HG02870 (cell line): Measurements from ENCODE around the gene SLC35F3.
"Not testable (repeated sequence)": the region's sequence is repeated elsewhere in the genome, so short reads cannot be mapped to it uniquely, and the experiment has no call there.

Experiments
- ATAC-seq: cut with Tn5 transposase; IDR thresholded peaks from one replicate; pipeline ENCODE4 v1.9.1; 2021; ENCODE audit warnings: mild to moderate bottlenecking, moderate library complexity; ENCODE audit not compliant: unreplicated experiment

The SLC35F3 gene

DNA sequence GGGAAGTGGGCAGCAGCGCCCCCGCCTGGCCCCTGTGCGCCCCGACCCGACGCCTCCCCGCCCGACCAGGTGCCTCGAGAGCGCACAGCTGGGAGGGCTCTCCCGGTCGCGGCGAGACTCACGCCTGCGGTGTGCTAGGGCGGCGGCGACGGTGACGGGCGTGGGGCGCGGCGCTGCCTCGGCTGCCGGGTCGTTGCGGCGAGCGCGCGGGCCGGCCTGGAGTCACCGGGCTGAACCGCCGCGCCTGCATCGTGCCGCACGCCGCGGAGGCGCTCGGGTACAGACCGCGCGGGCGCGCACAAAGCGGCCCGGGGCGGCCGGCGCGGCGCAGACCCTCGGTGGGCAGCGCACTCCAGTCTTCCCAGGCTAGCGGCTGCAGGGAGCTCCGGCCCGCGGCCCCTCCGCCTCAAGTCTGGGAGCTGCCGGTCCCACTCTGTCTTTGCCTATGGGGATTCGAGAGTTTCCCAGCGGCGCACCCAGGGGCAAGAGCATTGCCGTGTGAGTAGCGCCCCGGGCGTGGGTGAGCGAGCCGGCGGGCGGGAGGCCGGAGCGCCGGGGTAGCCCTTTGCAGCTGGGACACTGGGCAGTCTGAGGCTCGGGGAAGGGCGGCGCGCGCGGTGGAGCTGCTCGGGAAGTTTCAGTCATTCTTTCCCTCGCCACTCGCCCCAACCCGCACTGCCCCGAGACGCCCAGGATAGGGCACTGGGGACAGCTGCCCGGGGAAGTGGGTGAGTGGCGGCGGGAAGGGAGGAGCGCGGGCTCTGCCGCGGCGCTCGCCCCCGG, at the start of gene SLC35F3:
Gene SLC35F3 (plus strand): TSS at position 44 of the 783 bp plus-strand sequence.
- ATAC-seq = no peak

DNA sequence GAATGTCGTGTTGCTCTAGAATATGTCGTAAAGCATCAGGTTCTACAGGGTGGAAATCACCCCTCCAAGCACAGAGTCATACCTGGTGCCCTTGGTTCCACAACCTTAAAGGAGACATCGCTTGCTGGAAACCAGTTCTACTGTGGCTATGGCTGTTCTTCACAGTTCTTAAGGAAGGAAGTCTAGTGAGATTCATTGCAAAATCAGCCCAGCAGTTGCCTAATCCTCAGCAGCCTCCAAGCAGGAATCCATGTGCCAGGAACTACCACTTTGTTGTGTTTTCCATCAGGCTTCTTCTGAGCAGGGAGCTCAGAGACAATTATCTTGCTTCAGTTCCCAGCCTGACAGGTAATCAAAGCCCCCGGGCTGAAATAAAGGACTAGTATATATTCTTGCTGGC, 45.0 kb upstream of the SLC35F3 start:
- no peak for ATAC-seq

DNA sequence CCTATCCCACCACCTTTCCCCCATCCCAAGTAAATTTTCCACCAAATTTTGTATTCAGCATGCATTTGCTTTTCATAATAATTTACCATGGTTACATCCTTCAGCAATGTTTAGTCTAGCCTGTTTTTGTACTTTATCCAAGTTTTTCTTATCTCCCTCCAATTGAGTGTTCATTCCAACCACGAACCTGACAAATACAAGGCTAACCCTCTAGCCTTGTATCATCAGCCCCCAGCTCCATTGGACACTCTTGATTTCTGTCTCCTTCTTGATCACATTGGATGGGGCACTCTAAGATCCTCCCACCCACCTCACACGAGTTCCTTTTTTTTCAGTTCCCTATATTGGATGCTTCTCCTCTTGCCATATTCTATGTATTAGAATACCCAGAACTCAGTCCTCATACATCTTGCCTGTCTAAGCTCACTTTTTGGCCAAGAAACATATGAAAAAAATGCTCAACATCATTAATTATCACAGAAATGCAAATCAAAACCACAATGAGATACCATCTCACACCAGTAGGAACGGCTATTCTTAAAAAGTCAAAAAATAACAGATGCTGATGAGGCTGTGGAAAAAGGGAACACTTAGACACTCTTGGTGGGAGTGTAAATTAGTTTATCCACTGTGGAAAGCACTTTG, 40.5 kb upstream of the SLC35F3 start:
- no peak for ATAC-seq

DNA sequence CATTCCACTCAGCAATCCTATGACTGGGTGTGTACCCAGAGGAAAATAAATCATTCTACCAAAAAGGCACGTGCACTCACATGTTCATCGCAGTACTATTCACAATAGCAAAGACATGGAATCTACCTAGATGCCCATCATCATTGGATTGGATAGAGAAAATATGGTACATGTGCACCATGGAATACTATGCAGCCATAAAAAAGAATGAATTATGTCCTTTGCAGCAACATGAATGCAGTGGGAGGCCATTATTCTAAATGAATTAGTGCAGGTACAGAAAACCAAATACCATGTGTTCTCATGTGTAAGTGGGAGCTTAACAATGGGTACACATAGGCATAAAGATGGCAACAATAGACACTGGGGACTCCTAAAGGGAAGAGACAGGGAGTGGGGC, 39.9 kb upstream of the SLC35F3 start:
- no peak for ATAC-seq

DNA sequence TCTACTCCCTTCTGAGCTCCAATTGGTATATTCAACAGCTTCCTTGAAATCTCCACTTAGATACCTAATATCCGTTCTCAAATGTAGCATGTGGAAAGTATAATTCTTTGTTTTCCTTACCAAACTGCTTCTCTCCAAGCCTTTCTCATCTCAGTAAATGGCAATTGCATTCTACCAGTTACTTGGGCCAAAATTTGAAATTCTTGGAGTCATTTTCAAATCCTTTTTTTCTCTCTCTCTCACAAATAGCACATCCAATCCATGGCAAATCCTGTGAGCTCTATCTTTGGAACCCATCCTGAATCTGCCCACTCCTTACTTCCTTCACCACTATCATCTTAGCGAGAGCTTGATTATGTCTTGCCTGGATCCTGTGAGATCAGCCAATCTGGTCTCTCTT, 39.3 kb upstream of the SLC35F3 start:
- ATAC-seq = no peak

DNA sequence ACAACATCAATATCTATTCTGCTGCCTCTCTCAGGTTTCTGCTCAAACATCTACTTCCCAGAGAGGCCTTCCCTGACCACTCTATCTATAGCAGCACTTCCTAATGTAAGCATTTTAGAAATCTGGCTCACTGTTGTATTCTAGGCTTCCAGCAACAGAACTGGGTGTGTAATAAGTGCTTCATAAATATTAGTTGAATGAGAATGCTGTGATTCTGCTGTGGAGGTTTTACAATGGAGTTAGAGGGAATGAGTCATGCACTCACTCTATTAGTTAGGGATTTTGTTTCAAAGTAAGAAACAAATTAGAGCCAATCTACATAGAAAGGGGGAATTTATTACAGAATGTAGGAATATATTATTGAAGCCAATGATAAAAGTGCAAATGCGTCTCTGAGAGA, 38.6 kb upstream of the SLC35F3 start:
- no peak for ATAC-seq

DNA sequence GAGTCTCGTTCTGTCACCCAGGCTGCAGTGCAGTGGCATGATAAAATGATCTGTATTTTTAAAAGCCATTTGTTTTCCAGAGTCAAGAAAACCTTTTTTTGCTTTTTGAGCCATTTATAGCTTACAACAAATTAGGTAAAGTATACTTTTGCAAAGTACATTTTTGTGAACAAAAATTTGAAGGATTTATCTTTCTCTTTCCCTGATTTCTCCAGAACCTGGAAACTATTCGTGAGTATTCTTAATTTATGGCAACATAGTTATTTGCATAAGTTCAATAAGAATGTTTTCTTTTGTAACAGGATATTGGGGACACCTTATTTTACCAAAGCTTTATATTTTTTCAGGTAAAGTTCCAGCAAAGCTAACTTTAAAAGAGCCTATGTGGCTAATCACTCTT, 37.4 kb upstream of the SLC35F3 start:
- no peak for ATAC-seq

DNA sequence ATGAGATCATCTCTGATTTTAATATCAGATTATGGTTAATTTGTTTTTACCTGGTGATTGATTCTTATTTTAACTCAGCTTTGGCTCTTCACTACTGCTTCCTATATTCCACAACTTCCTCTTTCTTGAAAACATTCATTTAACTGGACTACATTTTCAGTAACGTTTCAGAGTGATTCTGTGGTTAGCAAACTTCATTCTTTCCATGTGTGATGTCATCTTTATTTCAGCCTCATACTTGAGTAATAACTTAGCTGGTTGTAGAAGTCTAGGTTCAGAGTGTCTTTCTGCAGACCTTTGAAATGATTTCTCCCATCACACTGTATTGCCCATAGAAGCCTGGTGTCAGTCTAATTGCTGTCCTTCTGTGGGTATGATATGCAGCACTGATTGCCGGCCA, 36.0 kb upstream of the SLC35F3 start:
- ATAC-seq = no peak

DNA sequence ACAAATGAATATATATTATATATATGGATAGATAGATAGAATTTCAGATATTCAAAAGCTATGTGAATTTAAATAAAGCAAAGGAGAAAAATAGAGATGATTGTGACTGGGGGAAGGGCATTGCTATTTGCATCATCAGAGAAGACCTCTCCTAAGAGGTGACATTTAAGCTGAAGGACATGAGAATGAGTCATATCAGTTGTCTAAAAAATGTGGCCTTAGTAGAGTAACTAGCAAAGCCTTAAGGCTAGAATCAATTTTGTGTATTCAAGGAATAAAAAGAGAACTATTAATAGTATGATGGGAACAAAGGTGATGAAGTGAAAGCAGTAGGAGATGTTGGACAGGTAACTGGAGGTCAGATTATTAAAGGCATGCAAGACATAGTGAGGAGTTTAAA, 34.8 kb upstream of the SLC35F3 start:
- no peak for ATAC-seq

DNA sequence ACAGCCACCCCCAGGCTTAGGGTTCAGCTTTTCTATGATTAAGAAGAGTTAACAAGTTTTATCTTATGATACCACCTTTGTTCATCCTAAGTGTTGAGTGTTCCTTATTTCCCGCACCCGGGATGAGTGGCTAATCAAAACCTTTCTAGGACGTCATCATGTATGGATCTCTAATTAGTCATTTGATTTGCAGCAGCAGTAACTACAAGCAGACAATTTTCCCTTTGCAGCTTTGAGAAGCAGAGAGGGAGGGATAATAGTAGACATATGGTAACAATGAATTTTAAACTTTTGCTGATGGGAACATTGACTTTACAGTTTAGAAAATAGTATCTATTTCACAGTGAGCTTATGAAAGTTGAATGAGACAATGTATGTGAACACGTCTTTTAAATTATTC, 30.8 kb upstream of the SLC35F3 start:
- no peak for ATAC-seq

DNA sequence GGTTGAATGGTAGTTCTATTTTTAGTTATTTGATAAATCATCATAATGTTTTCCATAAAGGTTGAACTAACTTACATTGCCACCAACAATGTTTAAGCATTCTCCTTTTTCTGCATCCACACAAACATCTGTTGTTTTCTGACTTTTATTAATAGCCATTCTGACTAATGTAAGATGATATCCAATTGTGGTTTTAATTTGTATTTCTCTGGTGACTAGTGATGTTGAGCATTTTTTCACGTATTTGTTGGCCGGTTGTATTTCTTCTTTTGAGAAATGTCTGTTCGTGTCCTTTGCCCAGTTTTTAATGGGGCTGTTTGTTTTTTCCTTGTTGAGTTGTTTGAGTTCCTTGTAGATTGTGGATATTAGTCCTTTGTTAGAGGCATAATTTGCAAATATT, 24.6 kb upstream of the SLC35F3 start:
- ATAC-seq = no peak

DNA sequence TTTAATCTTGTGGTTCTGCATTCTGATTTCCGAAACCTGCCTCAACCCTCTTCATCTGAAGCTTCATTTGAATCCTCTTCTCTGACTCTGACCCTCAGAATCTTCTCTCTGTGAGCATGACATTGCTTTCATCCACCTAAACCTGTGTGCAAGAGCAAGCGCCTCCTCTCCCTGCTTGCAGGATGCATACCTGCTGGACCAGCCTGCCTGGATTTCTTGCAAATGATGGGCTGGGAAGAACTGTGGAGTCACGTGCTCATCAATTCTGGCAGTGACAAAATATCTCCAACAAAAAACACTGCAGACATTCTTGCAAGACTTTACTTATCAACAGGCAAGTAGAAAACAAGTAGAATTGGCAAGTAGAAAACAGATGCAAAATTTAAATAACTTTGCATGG, 20.8 kb upstream of the SLC35F3 start:
- no peak for ATAC-seq

DNA sequence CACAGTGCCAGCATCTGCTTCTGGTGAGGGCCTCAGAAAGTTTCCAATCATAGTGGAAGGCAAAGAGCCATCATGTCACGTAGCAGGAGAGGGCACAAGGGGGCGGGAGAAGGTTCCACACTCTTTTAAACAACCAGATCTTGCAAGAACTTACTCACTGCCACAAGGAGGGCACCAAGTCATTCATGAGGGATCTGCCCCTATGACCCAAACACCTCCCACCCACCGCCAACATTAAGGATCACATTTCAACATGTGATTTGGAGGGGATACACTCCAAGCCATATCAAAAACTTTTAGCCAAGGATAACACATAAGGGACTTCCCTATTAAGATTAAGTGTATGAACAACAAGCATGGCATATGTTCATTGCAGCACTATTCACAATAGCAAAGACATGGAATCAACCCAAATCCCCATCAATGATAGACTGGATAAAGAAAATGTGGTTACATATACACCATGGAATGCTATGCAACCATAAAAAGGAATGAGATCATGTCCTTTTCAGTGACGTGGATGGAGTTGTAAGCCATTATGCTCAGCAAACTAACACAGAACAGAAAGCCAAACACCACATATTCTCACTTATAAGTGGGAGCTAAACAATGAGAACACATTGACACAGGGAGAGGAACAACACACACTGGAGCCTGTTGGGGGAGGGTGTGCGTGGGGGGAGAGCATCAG, 19.9 kb upstream of the SLC35F3 start:
- no peak for ATAC-seq

DNA sequence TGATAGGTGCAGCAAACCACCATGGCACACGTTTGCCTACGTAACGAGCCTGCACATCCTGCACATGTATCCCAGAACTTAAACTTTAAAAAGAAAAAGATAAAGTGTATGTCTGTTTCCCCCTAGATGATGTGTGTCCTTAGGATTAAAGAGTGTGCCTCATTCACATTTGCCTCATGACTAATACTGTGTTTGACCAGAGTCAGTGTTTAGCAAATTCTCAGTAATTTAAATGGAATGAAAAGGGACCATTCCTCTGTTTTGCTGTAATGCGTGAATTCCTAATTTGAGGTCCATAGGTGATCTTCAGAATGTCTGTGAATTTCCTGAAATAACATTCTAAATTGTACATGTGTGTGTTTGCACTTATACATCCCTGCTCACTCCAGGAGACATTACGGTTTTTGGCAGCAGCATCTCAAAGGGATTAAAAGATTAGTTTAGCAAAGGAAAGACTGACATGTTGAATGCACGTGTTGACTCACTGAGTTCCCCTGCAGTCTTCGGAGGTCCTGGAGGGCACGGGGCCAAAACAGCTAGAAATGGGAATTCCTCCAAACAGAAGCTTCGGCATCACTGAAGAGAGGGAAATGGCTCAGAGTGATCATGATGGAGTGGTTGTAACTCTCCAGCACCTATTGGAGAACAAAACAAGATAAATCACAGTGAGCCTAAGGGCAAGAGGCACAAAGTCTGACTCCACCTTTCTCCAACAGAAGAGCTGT, 19.1 kb upstream of the SLC35F3 start:
- ATAC-seq = no peak

DNA sequence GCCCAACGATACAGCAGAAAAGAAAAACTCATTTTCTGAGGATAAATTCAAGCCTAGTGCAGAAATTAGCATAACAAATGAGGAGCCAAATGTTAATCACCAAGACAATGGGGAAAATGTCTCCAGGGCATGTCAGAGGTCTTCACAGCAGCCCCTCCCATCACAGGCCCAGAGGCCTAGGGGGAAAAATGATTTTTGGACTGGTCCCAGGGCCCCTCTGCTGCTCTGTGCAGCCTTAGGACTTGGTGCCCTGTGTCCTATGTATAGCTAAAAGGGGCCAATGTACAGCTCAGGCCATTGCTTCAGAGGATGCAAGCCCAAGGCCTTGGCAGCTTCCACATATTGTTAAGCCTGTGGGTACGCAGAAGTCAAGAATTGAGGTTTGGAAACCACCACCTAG, 13.3 kb upstream of the SLC35F3 start:
- not testable (repeated sequence) for ATAC-seq

DNA sequence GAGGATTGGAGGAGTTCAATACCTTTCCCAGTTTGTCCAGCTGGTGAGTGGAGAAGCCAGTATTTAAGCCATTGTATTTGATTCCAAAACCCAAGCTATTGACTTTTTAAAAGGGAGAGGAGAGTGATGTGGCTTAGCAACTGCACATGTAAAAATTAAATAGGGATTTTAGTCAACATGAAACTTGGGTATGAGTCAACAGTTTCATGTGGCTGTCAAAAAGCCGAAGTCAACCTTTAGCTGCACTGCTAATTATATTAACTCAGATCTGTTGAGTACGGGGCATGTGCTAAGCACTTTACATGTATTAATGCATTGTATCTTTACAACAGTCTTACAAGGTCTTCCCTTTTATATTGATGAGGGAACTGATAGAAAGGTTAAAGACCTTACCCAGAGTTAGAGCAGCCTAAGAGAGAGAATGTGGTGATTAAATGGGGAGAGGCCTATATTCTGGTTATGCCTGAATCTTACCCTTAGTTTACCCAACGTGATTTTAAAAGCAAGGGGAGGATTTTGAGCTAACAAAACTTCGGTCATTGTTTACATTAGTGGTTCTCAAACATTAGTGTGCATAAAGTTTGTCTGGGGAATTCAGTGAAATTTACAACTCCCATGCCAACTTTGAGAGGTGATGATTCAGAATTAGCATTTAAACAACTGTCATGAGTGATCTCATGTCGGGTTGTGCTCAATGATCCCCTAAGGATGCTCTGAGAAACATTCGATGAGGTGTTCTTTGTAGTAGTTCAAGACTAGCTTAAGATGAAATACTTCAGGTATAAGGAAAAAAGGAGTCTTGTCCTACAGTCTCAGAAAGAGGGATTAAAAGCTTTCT, 6.9 kb upstream of the SLC35F3 start:
- ATAC-seq = peak; percentile 100

DNA sequence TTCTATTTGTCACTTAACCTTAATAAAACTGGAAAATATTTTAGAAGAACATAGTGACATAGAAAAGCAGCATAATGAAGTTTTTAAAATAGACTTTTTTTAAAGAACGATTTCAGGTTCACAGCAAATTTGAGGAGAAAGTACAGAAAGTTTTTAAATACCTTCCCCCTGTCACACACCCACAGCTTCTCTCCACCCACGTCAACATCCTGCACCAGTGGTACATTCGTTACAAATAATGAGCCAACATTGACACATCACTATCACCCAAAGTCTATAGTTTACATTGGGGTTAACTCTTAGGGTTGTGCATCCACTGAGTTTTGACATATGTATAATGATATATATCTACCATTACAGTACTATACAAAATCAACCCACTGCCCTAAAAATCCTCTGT, 3.0 kb upstream of the SLC35F3 start:
- no peak for ATAC-seq

DNA sequence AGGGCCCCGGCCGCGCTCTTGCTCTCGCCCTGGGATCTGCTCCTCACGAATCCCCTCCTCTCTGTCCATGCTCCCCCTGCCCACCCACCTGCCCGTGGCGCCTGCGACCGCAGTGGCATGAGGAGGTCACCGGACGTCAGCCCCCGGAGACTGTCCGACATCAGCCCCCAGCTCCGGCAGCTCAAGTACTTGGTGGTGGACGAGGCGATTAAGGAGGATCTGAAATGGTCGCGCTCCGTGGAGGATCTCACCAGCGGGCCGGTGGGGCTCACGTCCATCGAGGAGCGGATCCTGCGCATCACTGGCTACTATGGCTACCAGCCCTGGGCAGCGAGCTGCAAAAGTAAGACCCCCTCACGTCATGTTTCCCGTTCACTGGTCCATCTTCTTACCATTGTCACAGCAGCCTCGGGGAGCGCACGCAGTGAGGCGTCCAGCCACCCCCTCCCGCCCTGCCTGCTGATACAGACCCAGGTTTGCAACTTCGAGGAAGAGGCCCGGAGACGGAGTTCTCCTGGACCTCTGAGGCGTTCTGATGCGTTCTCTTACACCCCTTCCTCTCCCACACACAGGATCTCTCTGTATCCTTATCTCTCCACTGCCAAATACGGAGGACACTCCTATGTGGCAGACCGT, 1.1 kb downstream of the SLC35F3 start:
- ATAC-seq = no peak

DNA sequence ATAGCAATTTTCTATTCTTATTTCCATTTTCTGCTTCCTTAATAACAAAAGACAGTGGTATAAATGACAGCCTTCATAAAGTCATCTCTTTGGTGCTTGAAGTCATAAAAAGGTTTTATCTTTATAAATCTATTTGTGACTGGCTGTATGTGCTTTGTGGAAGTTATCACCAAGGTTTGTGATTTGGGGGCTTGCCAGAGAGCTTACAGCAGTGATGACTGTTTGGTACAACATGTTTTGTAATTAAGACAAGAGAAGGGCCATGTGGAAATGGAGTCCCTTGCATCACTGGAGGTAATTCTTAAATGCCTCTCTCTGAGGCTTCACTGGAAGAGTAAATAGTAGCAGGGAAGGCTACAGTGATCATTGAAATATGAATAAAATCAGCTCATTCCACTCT, 2.7 kb downstream of the SLC35F3 start:
- no peak for ATAC-seq

DNA sequence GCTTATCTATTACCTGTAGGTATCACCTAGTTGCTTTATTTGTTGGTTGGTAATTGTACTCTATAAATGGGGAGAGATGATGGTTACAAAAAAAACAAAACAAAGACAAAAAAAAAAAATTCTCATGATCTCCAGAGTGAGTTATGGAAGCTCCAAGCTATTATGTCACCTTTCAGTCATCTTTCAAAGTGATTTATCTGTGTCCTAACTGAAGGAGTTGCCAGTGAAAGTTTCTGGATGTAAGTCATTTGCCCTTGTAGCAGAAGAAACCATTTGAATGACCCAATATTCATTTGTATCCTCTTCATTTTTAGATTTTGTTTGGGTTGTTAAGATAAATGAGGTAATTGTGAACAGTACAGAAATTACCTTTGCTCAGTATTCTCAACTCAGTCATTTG, 3.6 kb downstream of the SLC35F3 start:
- no peak for ATAC-seq
